ENCODE data around the gene KIAA0232. TPM values are rescaled to one million over a fixed set of nuclear protein-coding genes. Genes with fewer than 3 reads are reported as not detected.

KIAA0232 gene
- total and polyA plus RNA-seq, 10 donors = 3.2 to 50.6 (median 34.5) TPM

DNA sequence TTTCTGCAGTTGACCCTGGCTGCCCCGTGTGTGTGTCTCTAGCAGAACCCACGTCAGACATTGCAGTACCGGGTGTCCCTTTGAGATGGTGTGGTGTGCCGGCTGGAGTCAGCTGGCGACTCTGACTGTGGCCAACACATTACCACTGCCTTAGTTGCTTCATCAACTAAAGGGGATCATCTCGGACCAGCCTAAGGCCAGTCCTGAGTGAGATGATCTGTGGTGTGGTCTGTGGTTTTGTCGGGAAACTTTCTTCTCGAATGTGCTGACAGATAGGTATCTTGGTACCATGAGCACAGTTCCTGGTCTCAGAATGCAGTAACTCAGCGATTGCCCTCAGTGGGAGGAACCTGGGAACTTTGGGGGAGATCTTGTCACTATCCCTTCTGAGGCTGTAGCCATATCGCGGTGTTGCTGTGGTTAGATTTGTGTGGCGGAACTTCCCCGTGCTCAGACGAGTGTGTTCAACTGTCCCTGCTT lies 142.9 kb downstream of the KIAA0232 start:
- intact Hi-C loops (cut with DNase I; ENCODE audit: low total_unique reads) = loop anchor here (10.0 kb wide), 1 partner anchor 59 kb away; no protein-coding TSS in a partner anchor
- Histone ChIP-seq H3K27ac (peak overlapping the region in 7 of 8 donors; percentile 70 to 92 (median 86)), H3K27me3 (replicated peaks in 1 of 7) (no peaks in the 10 kb centered on the region), H3K36me3 (peaks cover 0 to 44% (median 20%) of the 10 kb centered on the region in 6 donors), H3K4me1 (peaks cover 26 to 96% (median 70%) of the 10 kb centered on the region in 6 donors), H3K9me3 (no peaks in the 10 kb centered on the region), H3K4me3 (peak overlapping the region in 1 of 8 donors; percentile 38)
- WGBS, 5 donors = 43 to 56% (median 48%) methylated on average over 11 to 14 of the region's 14 CpGs
- no peak for DNase-seq
- no peak for TF ChIP-seq POLR2A (IDR thresholded peaks at IDR 0.05)
- TF ChIP-seq POLR2AphosphoS5 (IDR thresholded peaks at IDR 0.05) = peak; percentile 22 to 80 (median 51)

DNA sequence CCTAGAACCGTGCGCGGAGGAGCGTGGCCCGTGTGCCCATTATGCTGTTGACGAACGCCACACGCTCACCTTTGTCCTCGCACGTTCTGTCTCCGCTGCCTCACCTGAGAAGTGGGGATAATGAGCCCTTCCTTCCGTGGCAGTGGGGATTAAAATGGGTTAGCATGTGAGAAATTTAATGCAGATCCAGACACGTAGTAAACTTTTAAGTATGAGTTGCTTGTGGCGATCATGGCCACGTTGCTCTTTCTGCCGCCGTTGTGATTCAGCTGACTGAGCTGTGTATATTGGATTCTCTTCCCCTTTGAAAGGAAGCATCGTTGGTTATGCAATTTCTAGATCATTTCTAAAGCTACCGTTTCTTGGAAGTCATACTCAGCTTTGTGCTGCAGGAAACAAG lies 143.6 kb downstream of the KIAA0232 start:
- no peak for TF ChIP-seq POLR2A (IDR thresholded peaks at IDR 0.05)
- peak in 2 of 3 donors; percentile 59 to 64 for TF ChIP-seq POLR2AphosphoS5 (IDR thresholded peaks at IDR 0.05)
- Histone ChIP-seq H3K4me3 (peak overlapping the region in 2 of 8 donors; percentile 8 to 38), H3K27me3 (replicated peaks in 1 of 7) (no peaks in the 10 kb centered on the region), H3K27ac (peak overlapping the region in 7 of 8 donors; percentile 70 to 92 (median 86)), H3K9me3 (no peaks in the 10 kb centered on the region), H3K36me3 (peaks cover 0 to 46% (median 20%) of the 10 kb centered on the region in 6 donors), H3K4me1 (peaks cover 25 to 96% (median 69%) of the 10 kb centered on the region in 6 donors)
- 68 to 82% (median 76%) methylated on average over 19 of the region's 19 CpGs for WGBS, 5 donors
- no peak for DNase-seq
- intact Hi-C loops (cut with DNase I; ENCODE audit: low total_unique reads) = loop anchor here (10.0 kb wide), 1 partner anchor 59 kb away; no protein-coding TSS in a partner anchor

DNA sequence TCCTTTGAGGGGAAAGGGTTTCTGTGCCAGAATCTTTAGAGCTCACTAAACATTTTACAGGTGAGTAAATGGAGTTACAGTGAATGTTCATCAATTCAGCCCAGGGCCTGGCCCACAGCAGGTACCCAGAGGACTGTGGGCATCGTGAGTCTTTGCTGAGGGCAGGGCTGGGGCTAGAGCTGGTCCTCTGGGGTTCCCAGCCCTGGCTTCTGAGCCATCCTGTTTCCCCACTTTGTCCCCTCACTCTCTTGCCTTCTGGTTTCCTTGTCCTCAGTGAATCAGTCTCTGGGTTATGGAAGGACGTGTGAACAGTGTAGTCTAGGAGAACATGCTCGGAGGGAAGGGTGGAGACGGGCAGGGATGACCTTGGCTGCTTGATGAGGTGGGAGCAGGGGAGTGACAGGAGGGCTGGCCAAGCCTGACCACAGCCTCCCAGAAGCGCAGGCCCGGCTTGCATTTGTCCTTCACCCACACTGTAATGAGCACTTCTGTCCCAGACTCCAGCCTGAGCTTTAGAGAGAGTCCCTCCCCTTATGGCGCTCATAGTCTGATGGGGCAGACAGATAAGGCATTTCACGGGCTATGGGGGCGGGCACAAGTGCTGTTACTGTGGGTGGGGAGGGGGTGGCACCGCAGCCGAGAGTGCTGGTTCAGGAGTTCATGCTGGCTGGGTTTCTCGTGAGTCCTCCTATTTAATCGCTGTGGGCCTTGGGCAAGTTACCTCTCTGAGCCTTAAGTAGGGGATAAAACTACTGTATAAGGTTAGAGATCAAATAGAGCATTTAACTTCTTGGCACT lies 144.4 kb downstream of the KIAA0232 start:
- WGBS, 5 donors = 39 to 62% (median 47%) methylated on average over 11 to 13 of the region's 13 CpGs
- Histone ChIP-seq H3K27me3 (replicated peaks in 1 of 7) (no peaks in the 10 kb centered on the region), H3K4me1 (peaks cover 25 to 96% (median 67%) of the 10 kb centered on the region in 6 donors), H3K27ac (peak overlapping the region; percentile 3 to 92 (median 85)), H3K36me3 (peaks cover 0 to 53% (median 20%) of the 10 kb centered on the region in 6 donors), H3K4me3 (peak overlapping the region in 3 of 8 donors; percentile 4 to 38 (median 6)), H3K9me3 (no peaks in the 10 kb centered on the region)
- intact Hi-C loops (cut with DNase I; ENCODE audit: low total_unique reads) = loop anchor here (10.0 kb wide), 1 partner anchor 58 kb away; no protein-coding TSS in a partner anchor
- no peak for DNase-seq
- TF ChIP-seq, protein P1, sequence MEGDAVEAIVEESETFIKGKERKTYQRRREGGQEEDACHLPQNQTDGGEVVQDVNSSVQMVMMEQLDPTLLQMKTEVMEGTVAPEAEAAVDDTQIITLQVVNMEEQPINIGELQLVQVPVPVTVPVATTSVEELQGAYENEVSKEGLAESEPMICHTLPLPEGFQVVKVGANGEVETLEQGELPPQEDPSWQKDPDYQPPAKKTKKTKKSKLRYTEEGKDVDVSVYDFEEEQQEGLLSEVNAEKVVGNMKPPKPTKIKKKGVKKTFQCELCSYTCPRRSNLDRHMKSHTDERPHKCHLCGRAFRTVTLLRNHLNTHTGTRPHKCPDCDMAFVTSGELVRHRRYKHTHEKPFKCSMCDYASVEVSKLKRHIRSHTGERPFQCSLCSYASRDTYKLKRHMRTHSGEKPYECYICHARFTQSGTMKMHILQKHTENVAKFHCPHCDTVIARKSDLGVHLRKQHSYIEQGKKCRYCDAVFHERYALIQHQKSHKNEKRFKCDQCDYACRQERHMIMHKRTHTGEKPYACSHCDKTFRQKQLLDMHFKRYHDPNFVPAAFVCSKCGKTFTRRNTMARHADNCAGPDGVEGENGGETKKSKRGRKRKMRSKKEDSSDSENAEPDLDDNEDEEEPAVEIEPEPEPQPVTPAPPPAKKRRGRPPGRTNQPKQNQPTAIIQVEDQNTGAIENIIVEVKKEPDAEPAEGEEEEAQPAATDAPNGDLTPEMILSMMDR (IDR thresholded peaks at IDR 0.05 in 8 of 11, conservative IDR thresholded peaks at IDR 0.05 in 3 of 11) = no peak
- no peak for TF ChIP-seq POLR2A (IDR thresholded peaks at IDR 0.05)
- peak; percentile 73 to 75 (median 74) for TF ChIP-seq POLR2AphosphoS5 (IDR thresholded peaks at IDR 0.05)

DNA sequence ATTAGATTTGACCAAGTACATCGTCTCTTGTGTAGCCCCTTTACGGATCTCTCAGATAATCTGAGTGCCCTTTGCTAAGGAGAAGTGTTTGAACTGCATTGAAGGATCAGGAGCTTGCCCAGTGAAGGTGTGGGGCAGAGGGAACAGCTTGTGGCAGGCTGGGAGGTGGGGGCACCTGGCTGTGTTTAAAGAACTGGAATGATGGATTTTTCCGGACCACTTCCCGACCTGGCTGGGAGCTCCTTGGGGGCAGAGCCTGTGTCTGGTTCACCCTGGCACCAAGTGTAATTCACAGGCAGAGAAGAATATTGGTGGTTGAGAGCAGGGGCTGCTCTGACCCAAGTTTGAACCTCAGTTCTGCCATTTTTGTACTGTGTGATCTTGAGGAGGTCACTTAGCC lies 145.6 kb downstream of the KIAA0232 start:
- no peak overlapping the region for H3K4me3 ChIP-seq
- peaks cover 0 to 48% (median 19%) of the 10 kb centered on the region in 6 donors for H3K36me3 ChIP-seq
- peak overlapping the region in 3 of 8 donors; percentile 91 to 92 (median 91) for H3K27ac ChIP-seq
- H3K9me3 ChIP-seq = no peaks in the 10 kb centered on the region
- peaks cover 25 to 95% (median 71%) of the 10 kb centered on the region in 6 donors for H3K4me1 ChIP-seq
- intact Hi-C loops (cut with DNase I; ENCODE audit: low total_unique reads) = loop anchor here (10.0 kb wide), 1 partner anchor 57 kb away; no protein-coding TSS in a partner anchor
- no peak for DNase-seq
- no peaks in the 10 kb centered on the region for H3K27me3 ChIP-seq (replicated peaks in 1 of 7)
- 93 to 100% (median 97%) methylated on average over 4 of the region's 4 CpGs for WGBS, 5 donors
- no peak for TF ChIP-seq POLR2AphosphoS5 (IDR thresholded peaks at IDR 0.05)
- TF ChIP-seq, protein P1 (IDR thresholded peaks at IDR 0.05 in 8 of 11, conservative IDR thresholded peaks at IDR 0.05 in 3 of 11) = no peak
- no peak for TF ChIP-seq POLR2A (IDR thresholded peaks at IDR 0.05)
